Right lobe of liver (tissue), 6 donors: ENCODE results near the gene ELAVL4. TPM values are rescaled to one million over a fixed set of nuclear protein-coding genes. Genes with fewer than 3 reads are reported as not detected.

ENCODE experiments used
- ATAC-seq, 4 donors: fragments of 200-7000 bp; cut with Tn5 transposase; one replicate each; pipeline ENCODE4 v1.9.1; 2020; ENCODE audit warnings: mild to moderate bottlenecking in 4 of 4, moderate library complexity in 4 of 4
- DNase-seq, 3 donors: peaks; one replicate each; pipeline ENCODE4 v3.0.0-alpha.2; 2020
- H3K27ac ChIP-seq, 3 donors: fragments of 200-600 bp; one replicate each; pipeline ENCODE4 v1.8.0; 2022
- H3K27me3 ChIP-seq, 2 donors: fragments of 200-600 bp; one replicate each; pipeline ENCODE4 v1.8.0; 2022
- H3K36me3 ChIP-seq, 4 donors: fragments of 200-600 bp; sonication (generic) in 1 of 4; one replicate each; pipeline versions ENCODE4 v1.5.1 to v1.8.0; 2017 to 2022; ENCODE audit warnings: control low read depth in 1 of 4
- H3K4me1 ChIP-seq, 4 donors: fragments of 200-600 bp; sonication (generic) in 1 of 4; one replicate each; pipeline versions ENCODE4 v1.5.1 to v1.8.0; 2017 to 2022; ENCODE audit warnings: control low read depth in 1 of 4
- H3K4me3 ChIP-seq, 3 donors: fragments of 200-600 bp; one replicate each; pipeline ENCODE4 v1.8.0; 2022
- H3K9me3 ChIP-seq, 4 donors: fragments of 200-600 bp; sonication (generic) in 1 of 4; one replicate each; pipeline versions ENCODE4 v1.5.1 to v1.8.0; 2017 to 2022; ENCODE audit warnings: control low read depth in 1 of 4
- CTCF ChIP-seq, 4 donors: fragments of 200-600 bp in 3 of 4; fragments of 450-650 bp in 1 of 4; IDR thresholded peaks; one replicate each; pipeline versions ENCODE4 v1.5.1 to v1.8.0; 2016 to 2022; ENCODE audit warnings: antibody characterized with exemption in 4 of 4, mild to moderate bottlenecking in 2 of 4
- POLR2A ChIP-seq: fragments of 450-650 bp; IDR thresholded peaks from one replicate; pipeline ENCODE4 v1.6.1; 2017; ENCODE audit warnings: antibody characterized with exemption, mild to moderate bottlenecking
- WGBS: methylation state at CpG from one replicate; pipeline ENCODE4 v1.1.6; 2018; ENCODE audit warnings: low coverage, low lambda C conversion rate; ENCODE audit not compliant: insufficient coverage; ENCODE audit errors: missing lambda C conversion rate; 5-methylcytosine and 5-hydroxymethylcytosine counted together
- intact Hi-C, 2 donors: fragments of 100-400 bp; cut with DNase I; formaldehyde crosslinking; loops; one replicate each; pipeline versions ENCODE4 v1.11.2 to v1.14.1; 2022
- total RNA-seq, 6 experiments: library from RNA; depleted of rRNA in 2 of 6; stranded (reverse); fragments of >200 nt in 2 of 6; fragmentation: NEBNext Ultra II Directional in 3 of 6; extraction: Animal tissue kit (Norgen Biotek cat#: 25700) in 3 of 6; gene quantifications; one replicate each; pipeline versions ENCODE4 v1.1.0 to v1.2.4, GENCODE V29; 2016 to 2023
- donor health status: DM: no; HTN: yes; CAD: no.
- donor health status: DM: no; HTN: no; CAD: no.
- donor health status: DM: no; HTN: no; CAD: no.
- donor health status: DM: no; HTN: yes; CAD: no.
- donor health status: DM: no; HTN: yes; CAD: no.

Gene ELAVL4
- total RNA-seq, 6 experiments from 2014 or later, result 0.19 to 0.66 (median 0.37) TPM; not detected in 3

GRCh38 chr1:50195205-50195604 lies 86.5 kb downstream of the ELAVL4 start:
- Histone ChIP-seq H3K4me3 (no peak overlapping the region), H3K4me1 (no peaks in the 10 kb centered on the region), H3K27me3 (no peaks in the 10 kb centered on the region), H3K27ac (no peak overlapping the region), H3K9me3 (no peaks in the 10 kb centered on the region), H3K36me3 (no peaks in the 10 kb centered on the region)
- DNase-seq, result no peak
- intact Hi-C loops, result no loop called here
- WGBS, result 88% methylated on average over 1 of the region's 2 CpGs
- no peak for ATAC-seq
- TF ChIP-seq POLR2A (no peak), CTCF (IDR thresholded peaks at IDR 0.05) (no peak)

GRCh38 chr1:50196081-50196480 lies 87.4 kb downstream of the ELAVL4 start:
- no peak for ATAC-seq
- intact Hi-C loops, result no loop called here
- no peak for DNase-seq
- Histone ChIP-seq H3K4me1 (no peaks in the 10 kb centered on the region), H3K27ac (no peak overlapping the region), H3K36me3 (no peaks in the 10 kb centered on the region), H3K9me3 (no peaks in the 10 kb centered on the region), H3K27me3 (no peaks in the 10 kb centered on the region), H3K4me3 (no peak overlapping the region)
- WGBS, result 60% methylated on average over 1 of the region's 1 CpG
- TF ChIP-seq CTCF (IDR thresholded peaks at IDR 0.05) (no peak), POLR2A (no peak)

GRCh38 chr1:50197216-50197615 lies 88.5 kb downstream of the ELAVL4 start:
- Histone ChIP-seq H3K4me3 (no peak overlapping the region), H3K36me3 (no peaks in the 10 kb centered on the region), H3K4me1 (no peaks in the 10 kb centered on the region), H3K27me3 (no peaks in the 10 kb centered on the region), H3K27ac (no peak overlapping the region), H3K9me3 (no peaks in the 10 kb centered on the region)
- no peak for TF ChIP-seq CTCF (IDR thresholded peaks at IDR 0.05)
- ATAC-seq (no peak), DNase-seq (no peak)
- 88% methylated on average over 3 of the region's 3 CpGs for WGBS
- intact Hi-C loops, result no loop called here

- TF ChIP-seq CTCF (IDR thresholded peaks at IDR 0.05), result no peak
- no peak for TF ChIP-seq POLR2A
- H3K4me3 ChIP-seq, result no peak overlapping the region
- intact Hi-C loops, result no loop called here
- WGBS, result 75% methylated on average over 2 of the region's 2 CpGs
- DNase-seq, result no peak
- no peaks in the 10 kb centered on the region for H3K27me3 ChIP-seq
- ATAC-seq, result no peak
- H3K27ac ChIP-seq, result no peak overlapping the region
- no peaks in the 10 kb centered on the region for H3K36me3 ChIP-seq
- H3K4me1 ChIP-seq, result no peaks in the 10 kb centered on the region
- H3K9me3 ChIP-seq, result no peaks in the 10 kb centered on the region
These were observed 99.6 kb downstream of the ELAVL4 start for GRCh38 chr1:50208315-50208714.

- no peak for DNase-seq
- 71% methylated on average over 1 of the region's 1 CpG for WGBS
- no peak for TF ChIP-seq POLR2A
- TF ChIP-seq CTCF (IDR thresholded peaks at IDR 0.05), result no peak
- H3K27me3 ChIP-seq, result no peaks in the 10 kb centered on the region
- H3K27ac ChIP-seq, result no peak overlapping the region
- no peaks in the 10 kb centered on the region for H3K4me1 ChIP-seq
- no peaks in the 10 kb centered on the region for H3K9me3 ChIP-seq
- intact Hi-C loops, result no loop called here
- no peak overlapping the region for H3K4me3 ChIP-seq
- ATAC-seq, result no peak
- no peaks in the 10 kb centered on the region for H3K36me3 ChIP-seq
These were observed 100.0 kb downstream of the ELAVL4 start for GRCh38 chr1:50208756-50209155.
